Measurements from ENCODE around the gene HSD17B14. TPM values are rescaled to one million over a fixed set of nuclear protein-coding genes. Genes with fewer than 3 reads are reported as not detected.

The HSD17B14 gene
- total and polyA plus RNA-seq, 9 of the 15 experiments (the other 6 are each of a cell fraction or from before 2014, with no cell fraction given) = 0.16 TPM; not detected in 8

GRCh38 chr19:48833977-48834376 is 2.3 kb downstream of the HSD17B14 start (continued):
- TF ChIP-seq PHTF2 (CRISPR knock-in tag; IDR thresholded peaks at IDR 0.05) = no peak
- TF ChIP-seq ZBTB33 (CRISPR knock-in tag; IDR thresholded peaks at IDR 0.05) = peak; percentile 90
- no peak for TF ChIP-seq MCM3 (IDR thresholded peaks at IDR 0.05)
- no peak for TF ChIP-seq CREB3L1 (IDR thresholded peaks at IDR 0.05; ENCODE audit: borderline replicate concordance, low read depth)
- 0 out of 2 replicates have a peak, but pooled peaks have one; percentile 4 for TF ChIP-seq USF2 (CRISPR knock-in tag; IDR thresholded peaks at IDR 0.05)
- no peak for TF ChIP-seq SRF (CRISPR knock-in tag; IDR thresholded peaks at IDR 0.05)
- TF ChIP-seq HSF4 (CRISPR knock-in tag; IDR thresholded peaks at IDR 0.05; ENCODE audit: borderline replicate concordance) = no peak
- TF ChIP-seq ZC3H8 (IDR thresholded peaks at IDR 0.05) = no peak
- TF ChIP-seq GTF2B (IDR thresholded peaks at IDR 0.05; ENCODE audit: extremely low read depth, insufficient read length) = no peak
- TF ChIP-seq NFIC (IDR thresholded peaks at IDR 0.05) = no peak
- no peak for TF ChIP-seq FOS (IDR thresholded peaks at IDR 0.05; ENCODE audit: extremely low read depth, insufficient read length)
- no peak for TF ChIP-seq ZNF232 (CRISPR knock-in tag; IDR thresholded peaks at IDR 0.05)
- TF ChIP-seq EP300 (IDR thresholded peaks at IDR 0.05; ENCODE audit: low read length) = no peak
- TF ChIP-seq MAX (CRISPR knock-in tag; IDR thresholded peaks at IDR 0.05) = peak; percentile 22; the same call in 1 of the 2 replicates
- no peak for TF ChIP-seq CLOCK (CRISPR knock-in tag; IDR thresholded peaks at IDR 0.05; ENCODE audit: borderline replicate concordance)
- no peak for TF ChIP-seq KDM2B (CRISPR knock-in tag; IDR thresholded peaks at IDR 0.05)

Measured in K562 (cell line).